Measurements from ENCODE around the gene ELF3. TPM values are rescaled to one million over a fixed set of nuclear protein-coding genes. Genes with fewer than 3 reads are reported as not detected.

The ELF3 gene
- total and polyA plus RNA-seq, 2 experiments from 2014 or later, result 12.3 to 19.5 TPM

DNA sequence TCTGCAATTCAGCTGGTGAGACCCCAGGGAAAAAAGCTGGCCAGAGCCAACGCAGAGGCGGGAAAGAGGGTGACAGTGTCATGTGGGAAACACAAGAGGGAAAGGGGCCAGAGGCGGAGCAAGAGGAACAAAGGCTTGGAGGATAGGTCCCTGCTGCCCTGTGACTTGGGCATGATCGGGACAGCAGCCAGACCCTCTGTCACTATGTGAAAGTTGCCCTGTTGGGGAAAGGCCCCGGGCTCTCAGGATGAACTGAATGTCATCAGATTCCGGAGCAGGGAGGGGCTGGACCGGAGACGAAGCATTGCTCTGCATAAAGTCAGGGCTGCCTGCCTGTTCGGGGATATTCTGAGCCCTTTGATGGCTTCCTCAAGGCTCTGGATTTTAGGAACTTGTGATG lies 5.7 kb upstream of the ELF3 start (continued):
- TF ChIP-seq ZNF114 (CRISPR knock-in tag; IDR thresholded peaks at IDR 0.05), result no peak
- TF ChIP-seq EZH2phosphoT487 (IDR thresholded peaks at IDR 0.05; ENCODE audit: unreplicated experiment), result no peak
- TF ChIP-seq, protein P1, sequence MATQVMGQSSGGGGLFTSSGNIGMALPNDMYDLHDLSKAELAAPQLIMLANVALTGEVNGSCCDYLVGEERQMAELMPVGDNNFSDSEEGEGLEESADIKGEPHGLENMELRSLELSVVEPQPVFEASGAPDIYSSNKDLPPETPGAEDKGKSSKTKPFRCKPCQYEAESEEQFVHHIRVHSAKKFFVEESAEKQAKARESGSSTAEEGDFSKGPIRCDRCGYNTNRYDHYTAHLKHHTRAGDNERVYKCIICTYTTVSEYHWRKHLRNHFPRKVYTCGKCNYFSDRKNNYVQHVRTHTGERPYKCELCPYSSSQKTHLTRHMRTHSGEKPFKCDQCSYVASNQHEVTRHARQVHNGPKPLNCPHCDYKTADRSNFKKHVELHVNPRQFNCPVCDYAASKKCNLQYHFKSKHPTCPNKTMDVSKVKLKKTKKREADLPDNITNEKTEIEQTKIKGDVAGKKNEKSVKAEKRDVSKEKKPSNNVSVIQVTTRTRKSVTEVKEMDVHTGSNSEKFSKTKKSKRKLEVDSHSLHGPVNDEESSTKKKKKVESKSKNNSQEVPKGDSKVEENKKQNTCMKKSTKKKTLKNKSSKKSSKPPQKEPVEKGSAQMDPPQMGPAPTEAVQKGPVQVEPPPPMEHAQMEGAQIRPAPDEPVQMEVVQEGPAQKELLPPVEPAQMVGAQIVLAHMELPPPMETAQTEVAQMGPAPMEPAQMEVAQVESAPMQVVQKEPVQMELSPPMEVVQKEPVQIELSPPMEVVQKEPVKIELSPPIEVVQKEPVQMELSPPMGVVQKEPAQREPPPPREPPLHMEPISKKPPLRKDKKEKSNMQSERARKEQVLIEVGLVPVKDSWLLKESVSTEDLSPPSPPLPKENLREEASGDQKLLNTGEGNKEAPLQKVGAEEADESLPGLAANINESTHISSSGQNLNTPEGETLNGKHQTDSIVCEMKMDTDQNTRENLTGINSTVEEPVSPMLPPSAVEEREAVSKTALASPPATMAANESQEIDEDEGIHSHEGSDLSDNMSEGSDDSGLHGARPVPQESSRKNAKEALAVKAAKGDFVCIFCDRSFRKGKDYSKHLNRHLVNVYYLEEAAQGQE (IDR thresholded peaks at IDR 0.05; ENCODE audit: unreplicated experiment), result no peak

DNA sequence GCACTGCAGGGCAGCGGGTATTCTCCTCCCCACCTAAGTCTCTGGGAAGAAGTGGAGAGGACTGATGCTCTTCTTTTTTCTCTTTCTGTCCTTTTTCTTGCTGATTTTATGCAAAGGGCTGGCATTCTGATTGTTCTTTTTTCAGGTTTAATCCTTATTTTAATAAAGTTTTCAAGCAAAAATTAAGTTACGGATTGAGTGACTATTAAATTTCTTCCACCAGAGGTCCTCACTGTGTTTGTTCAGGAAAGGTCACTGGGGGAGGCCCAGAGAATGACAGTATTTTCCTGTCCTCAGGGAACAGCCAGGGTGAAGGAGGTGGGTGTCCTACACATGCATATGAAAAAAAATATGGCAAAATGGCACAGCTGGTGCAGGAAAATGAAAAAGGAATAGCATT lies 4.4 kb upstream of the ELF3 start:
- ATAC-seq, result no peak
- no peak overlapping the region for H3K4me2 ChIP-seq
- peaks cover 46% of the 10 kb centered on the region for H3K4me1 ChIP-seq (ENCODE audit: insufficient read depth)
- Mint-ChIP-seq H3K4me1 (peaks cover 47% of the 10 kb centered on the region), H3K9me3 (no peaks in the 10 kb centered on the region), H3K36me3 (ENCODE audit: low read depth) (peaks cover 52% of the 10 kb centered on the region), H3K27ac (peak overlapping the region; percentile 78; the same call in 1 of the 2 replicates), H3K27me3 (ENCODE audit: insufficient read depth, low read depth, poor library complexity) (peaks cover 11% of the 10 kb centered on the region), H3K4me3 (no peak overlapping the region)
- no peak overlapping the region for H3K4me3 ChIP-seq
- no peak overlapping the region for H2AFZ ChIP-seq
- H3K79me2 ChIP-seq (replicated peaks; ENCODE audit: insufficient read depth), result peaks cover 4% of the 10 kb centered on the region
- peak overlapping the region; percentile 83; the same call in 1 of the 2 replicates for H3K27ac ChIP-seq (ENCODE audit: low read depth)
- TF ChIP-seq, protein P2, sequence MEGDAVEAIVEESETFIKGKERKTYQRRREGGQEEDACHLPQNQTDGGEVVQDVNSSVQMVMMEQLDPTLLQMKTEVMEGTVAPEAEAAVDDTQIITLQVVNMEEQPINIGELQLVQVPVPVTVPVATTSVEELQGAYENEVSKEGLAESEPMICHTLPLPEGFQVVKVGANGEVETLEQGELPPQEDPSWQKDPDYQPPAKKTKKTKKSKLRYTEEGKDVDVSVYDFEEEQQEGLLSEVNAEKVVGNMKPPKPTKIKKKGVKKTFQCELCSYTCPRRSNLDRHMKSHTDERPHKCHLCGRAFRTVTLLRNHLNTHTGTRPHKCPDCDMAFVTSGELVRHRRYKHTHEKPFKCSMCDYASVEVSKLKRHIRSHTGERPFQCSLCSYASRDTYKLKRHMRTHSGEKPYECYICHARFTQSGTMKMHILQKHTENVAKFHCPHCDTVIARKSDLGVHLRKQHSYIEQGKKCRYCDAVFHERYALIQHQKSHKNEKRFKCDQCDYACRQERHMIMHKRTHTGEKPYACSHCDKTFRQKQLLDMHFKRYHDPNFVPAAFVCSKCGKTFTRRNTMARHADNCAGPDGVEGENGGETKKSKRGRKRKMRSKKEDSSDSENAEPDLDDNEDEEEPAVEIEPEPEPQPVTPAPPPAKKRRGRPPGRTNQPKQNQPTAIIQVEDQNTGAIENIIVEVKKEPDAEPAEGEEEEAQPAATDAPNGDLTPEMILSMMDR (conservative IDR thresholded peaks at IDR 0.05; ENCODE audit: low read depth in 2 of 2), result peak; percentile 65 to 88
- TF ChIP-seq POLR2AphosphoS5 (IDR thresholded peaks at IDR 0.05; ENCODE audit: low read depth) (no peak), ZNF331 (CRISPR knock-in tag; IDR thresholded peaks at IDR 0.05; ENCODE audit: low read depth) (no peak)
- H3K36me3 ChIP-seq (ENCODE audit: insufficient read depth), result peaks cover 16% of the 10 kb centered on the region; the same call in 1 of the 2 replicates
- peaks cover 11% of the 10 kb centered on the region for H3F3A ChIP-seq (replicated peaks; ENCODE audit: low read depth)
- H4K20me1 ChIP-seq (replicated peaks; ENCODE audit: insufficient read depth), result no peaks in the 10 kb centered on the region
- peak; percentile 62 for DNase-seq (ENCODE audit: low spot score)
- no peaks in the 10 kb centered on the region for H3K27me3 ChIP-seq (ENCODE audit: insufficient read depth)
- H3K9me2 ChIP-seq (ENCODE audit: insufficient read depth), result no peaks in the 10 kb centered on the region

DNA sequence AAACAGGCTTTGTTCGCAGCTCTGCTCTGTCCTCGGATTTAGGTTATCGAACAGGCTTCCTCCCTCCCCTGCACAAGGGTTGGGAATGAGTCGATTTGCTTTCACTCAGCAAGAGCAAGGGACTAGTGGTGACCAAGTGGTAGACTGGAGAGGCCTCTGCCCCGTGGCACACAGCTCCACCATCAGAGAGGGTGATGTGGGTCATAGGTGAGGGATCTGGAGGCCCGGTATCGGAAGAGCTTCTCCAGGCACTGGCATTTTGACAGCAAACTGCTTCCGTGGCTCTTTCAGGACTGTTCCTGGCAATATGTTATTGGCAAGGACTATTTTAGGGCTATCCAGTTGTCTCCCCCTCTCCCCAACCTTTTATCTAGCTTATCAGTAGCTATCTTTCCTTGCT lies 3.1 kb upstream of the ELF3 start:
- peak overlapping the region; percentile 75 for H3K4me2 ChIP-seq
- no peaks in the 10 kb centered on the region for H4K20me1 ChIP-seq (replicated peaks; ENCODE audit: insufficient read depth)
- H3K27ac ChIP-seq (ENCODE audit: low read depth), result peak overlapping the region; percentile 99
- peaks cover 7% of the 10 kb centered on the region for H3K79me2 ChIP-seq (replicated peaks; ENCODE audit: insufficient read depth)
- Mint-ChIP-seq H3K4me3 (0 out of 3 replicates have a peak overlapping the region, but pooled peaks have one; percentile 64), H3K27me3 (ENCODE audit: insufficient read depth, low read depth, poor library complexity) (peaks cover 9% of the 10 kb centered on the region), H3K4me1 (peaks cover 54% of the 10 kb centered on the region), H3K36me3 (ENCODE audit: low read depth) (peaks cover 38% of the 10 kb centered on the region), H3K9me3 (no peaks in the 10 kb centered on the region), H3K27ac (peak overlapping the region; percentile 93)
- no peaks in the 10 kb centered on the region for H3K27me3 ChIP-seq (ENCODE audit: insufficient read depth)
- no peak overlapping the region for H2AFZ ChIP-seq
- H3K9me2 ChIP-seq (ENCODE audit: insufficient read depth), result no peaks in the 10 kb centered on the region
- peaks cover 14% of the 10 kb centered on the region; the same call in 1 of the 2 replicates for H3K36me3 ChIP-seq (ENCODE audit: insufficient read depth)
- peaks cover 51% of the 10 kb centered on the region for H3K4me1 ChIP-seq (ENCODE audit: insufficient read depth)
- peaks cover 15% of the 10 kb centered on the region for H3F3A ChIP-seq (replicated peaks; ENCODE audit: low read depth)
- DNase-seq (ENCODE audit: low spot score) (no peak), ATAC-seq (no peak)
- TF ChIP-seq EZH2phosphoT487 (IDR thresholded peaks at IDR 0.05; ENCODE audit: unreplicated experiment), result no peak
- peak overlapping the region; percentile 46 for H3K4me3 ChIP-seq

All from GM23338 (cell line).